Upper lobe of left lung (tissue), 6 donors: ENCODE measurements around the gene ZNF597. TPM values are rescaled to one million over a fixed set of nuclear protein-coding genes. Genes with fewer than 3 reads are reported as not detected.

Experiments used
- ATAC-seq, 2 donors: fragments of 200-7000 bp; cut with Tn5 transposase; one replicate each; pipeline ENCODE4 v1.9.1; 2022; ENCODE audit warnings: mild to moderate bottlenecking in 2 of 2, moderate library complexity in 2 of 2; ENCODE audit not compliant: low FRiP score in 2 of 2
- DNase-seq, 2 donors: peaks; one replicate each; pipeline ENCODE4 v3.0.0-alpha.2; 2019 to 2020
- H3K27ac ChIP-seq, 4 donors: fragments of 200-600 bp; sonication (generic); one replicate each; pipeline ENCODE4 v1.5.1; 2016 to 2019
- H3K27me3 ChIP-seq, 4 donors: fragments of 200-600 bp; sonication (generic); one replicate each; pipeline ENCODE4 v1.5.1; 2017 to 2019
- H3K36me3 ChIP-seq, 4 donors: fragments of 200-600 bp; sonication (generic); one replicate each; pipeline ENCODE4 v1.5.1; 2016 to 2019
- H3K4me1 ChIP-seq, 4 donors: fragments of 200-600 bp; sonication (generic); one replicate each; pipeline ENCODE4 v1.5.1; 2018 to 2019
- H3K4me3 ChIP-seq, 4 donors: fragments of 200-600 bp; sonication (generic); one replicate each; pipeline ENCODE4 v1.5.1; 2017 to 2019; ENCODE audit warnings: mild to moderate bottlenecking in 2 of 4, moderate library complexity in 1 of 4
- H3K9me3 ChIP-seq, 4 donors: fragments of 200-600 bp; sonication (generic); one replicate each; pipeline ENCODE4 v1.5.1; 2018 to 2019
- EP300 ChIP-seq, 4 donors: sonication (generic); formaldehyde crosslinking; IDR thresholded peaks; one replicate each; pipeline ENCODE4 v1.5.1; 2017; ENCODE audit warnings: antibody characterized with exemption in 4 of 4, control low read depth in 2 of 4
- POLR2A ChIP-seq, 4 donors: fragments of 450-650 bp; IDR thresholded peaks; one replicate each; pipeline ENCODE4 v1.5.1; 2016 to 2017; ENCODE audit warnings: antibody characterized with exemption in 4 of 4, mild to moderate bottlenecking in 2 of 4
- POLR2AphosphoS5 ChIP-seq, 2 donors: sonication (generic); formaldehyde crosslinking; IDR thresholded peaks; one replicate each; pipeline ENCODE4 v1.5.1; 2017; ENCODE audit warnings: antibody characterized with exemption in 2 of 2
- WGBS, 2 donors: methylation state at CpG; one replicate each; pipeline ENCODE4 v1.1.5; 2017 to 2018; 5-methylcytosine and 5-hydroxymethylcytosine counted together
- total RNA-seq, 6 donors: library from RNA; depleted of rRNA in 4 of 6; stranded (reverse); fragments of >200 nt in 4 of 6; gene quantifications; one replicate each; pipeline versions ENCODE4 v1.1.0 to v1.2.1, GENCODE V29; 2016 to 2021
- TF ChIP-seq, protein P1 (sequence below), 6 experiments: fragments of 450-650 bp in 4 of 6; fragments of 200-600 bp in 2 of 6; sonication (generic) in 2 of 6; IDR thresholded peaks; one replicate each; pipeline ENCODE4 v1.5.1; 2016 to 2019; ENCODE audit warnings: antibody characterized with exemption in 6 of 6
- donor health status: DM: no; HTN: no; CAD: no; lungs with moderate emphysema.
- donor health status: DM: no; HTN: yes; CAD: no; lungs with severe emphysema.

The ZNF597 gene
- total RNA-seq, 6 donors from 2014 or later, result 0.78 to 7.7 (median 4.6) TPM

DNA sequence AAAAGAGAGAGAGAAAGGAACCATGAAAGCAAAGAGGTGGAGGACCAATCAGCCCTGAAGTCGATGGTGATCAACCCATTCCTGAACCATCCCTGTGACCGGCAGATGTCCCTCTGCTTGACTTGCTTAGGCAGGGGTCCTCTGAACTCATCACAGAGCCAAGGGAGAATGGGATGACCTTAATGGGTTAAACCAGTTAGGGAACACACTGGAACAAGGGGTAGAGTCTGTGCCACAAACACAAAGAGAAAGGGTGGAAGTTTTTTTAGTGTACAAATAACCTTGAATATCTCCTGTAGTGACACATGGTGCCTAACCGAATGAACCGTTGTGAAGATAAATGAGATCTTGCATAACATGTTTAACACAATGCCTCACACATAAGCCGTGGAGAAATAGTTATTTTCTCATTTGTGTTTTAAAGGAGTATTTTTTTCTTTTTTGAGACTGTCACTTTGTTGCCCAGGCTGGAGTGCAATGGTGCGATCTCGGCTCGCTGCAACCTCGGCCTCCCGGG, 11.4 kb upstream of the ZNF597 start:
- Histone ChIP-seq H3K4me3 (no peak overlapping the region), H3K4me1 (peaks cover 22 to 30% (median 23%) of the 10 kb centered on the region in 4 donors)
- 80 to 85% methylated on average over 10 of the region's 10 CpGs for WGBS, 2 donors

DNA sequence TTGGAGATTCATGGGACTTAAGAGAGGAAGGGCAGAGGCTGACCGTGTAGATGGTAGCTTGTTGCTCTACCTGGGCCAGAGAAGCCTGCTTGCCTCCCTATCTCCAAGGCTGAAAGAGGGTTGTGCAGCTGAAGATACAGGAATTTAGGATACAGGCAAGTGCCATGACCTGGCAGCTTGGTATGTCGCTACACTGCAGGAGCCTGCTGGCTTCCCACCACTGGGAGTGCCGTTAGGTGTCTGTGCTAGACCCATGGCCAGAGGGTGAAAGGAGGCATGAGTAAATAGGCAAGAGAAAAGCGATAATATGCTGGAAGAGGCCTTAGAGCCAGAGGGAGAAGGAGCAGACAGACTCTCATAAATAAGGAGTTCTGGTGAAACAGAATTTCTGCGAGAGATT, 10.8 kb upstream of the ZNF597 start:
- H3K4me3 ChIP-seq, result no peak overlapping the region
- peaks cover 16 to 24% (median 17%) of the 10 kb centered on the region in 4 donors for H3K4me1 ChIP-seq
- ATAC-seq (no peak), DNase-seq (no peak)
- H3K27ac ChIP-seq, result no peak overlapping the region
- WGBS, 2 donors, result 85 to 90% methylated on average over 5 of the region's 5 CpGs
- H3K27me3 ChIP-seq, result no peaks in the 10 kb centered on the region
- H3K36me3 ChIP-seq, result peaks cover 0 to 8% (median 2%) of the 10 kb centered on the region in 4 donors
- TF ChIP-seq EP300 (IDR thresholded peaks at IDR 0.05) (no peak), POLR2AphosphoS5 (IDR thresholded peaks at IDR 0.05) (no peak), POLR2A (IDR thresholded peaks at IDR 0.05) (no peak)
- TF ChIP-seq, protein P1, sequence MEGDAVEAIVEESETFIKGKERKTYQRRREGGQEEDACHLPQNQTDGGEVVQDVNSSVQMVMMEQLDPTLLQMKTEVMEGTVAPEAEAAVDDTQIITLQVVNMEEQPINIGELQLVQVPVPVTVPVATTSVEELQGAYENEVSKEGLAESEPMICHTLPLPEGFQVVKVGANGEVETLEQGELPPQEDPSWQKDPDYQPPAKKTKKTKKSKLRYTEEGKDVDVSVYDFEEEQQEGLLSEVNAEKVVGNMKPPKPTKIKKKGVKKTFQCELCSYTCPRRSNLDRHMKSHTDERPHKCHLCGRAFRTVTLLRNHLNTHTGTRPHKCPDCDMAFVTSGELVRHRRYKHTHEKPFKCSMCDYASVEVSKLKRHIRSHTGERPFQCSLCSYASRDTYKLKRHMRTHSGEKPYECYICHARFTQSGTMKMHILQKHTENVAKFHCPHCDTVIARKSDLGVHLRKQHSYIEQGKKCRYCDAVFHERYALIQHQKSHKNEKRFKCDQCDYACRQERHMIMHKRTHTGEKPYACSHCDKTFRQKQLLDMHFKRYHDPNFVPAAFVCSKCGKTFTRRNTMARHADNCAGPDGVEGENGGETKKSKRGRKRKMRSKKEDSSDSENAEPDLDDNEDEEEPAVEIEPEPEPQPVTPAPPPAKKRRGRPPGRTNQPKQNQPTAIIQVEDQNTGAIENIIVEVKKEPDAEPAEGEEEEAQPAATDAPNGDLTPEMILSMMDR (IDR thresholded peaks at IDR 0.05), result no peak
- H3K9me3 ChIP-seq, result no peaks in the 10 kb centered on the region

More for the DNA sequence above, 11.4 kb upstream of the ZNF597 start:
- Histone ChIP-seq H3K36me3 (peaks cover 0 to 4% (median 0%) of the 10 kb centered on the region in 4 donors), H3K27me3 (no peaks in the 10 kb centered on the region), H3K27ac (no peak overlapping the region), H3K9me3 (no peaks in the 10 kb centered on the region)
- no peak for TF ChIP-seq POLR2A (IDR thresholded peaks at IDR 0.05)
- no peak for TF ChIP-seq EP300 (IDR thresholded peaks at IDR 0.05)
- no peak for TF ChIP-seq POLR2AphosphoS5 (IDR thresholded peaks at IDR 0.05)
- TF ChIP-seq, protein P1 (IDR thresholded peaks at IDR 0.05), result no peak
- ATAC-seq (no peak), DNase-seq (no peak)

DNA sequence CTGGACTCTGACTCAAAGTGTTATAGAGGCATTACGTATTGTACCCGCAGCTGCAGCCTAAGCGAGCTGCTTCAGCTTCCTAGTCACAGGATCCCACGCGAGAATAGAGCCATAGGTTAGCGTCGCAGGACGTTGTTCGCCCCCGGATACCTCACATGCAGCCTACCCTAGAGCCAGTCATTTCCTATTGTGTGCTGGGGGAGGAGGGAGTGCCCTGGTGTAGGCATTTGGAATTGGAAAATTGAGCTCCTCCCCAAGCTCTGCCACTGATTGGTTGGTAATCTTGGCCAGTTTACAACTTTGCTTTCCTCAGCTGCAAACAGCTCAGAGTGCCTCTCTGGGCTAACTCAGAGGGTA, 706 bp upstream of the ZNF597 start:
- 34 to 52% methylated on average over 5 to 10 of the region's 10 CpGs for WGBS, 2 donors

DNA sequence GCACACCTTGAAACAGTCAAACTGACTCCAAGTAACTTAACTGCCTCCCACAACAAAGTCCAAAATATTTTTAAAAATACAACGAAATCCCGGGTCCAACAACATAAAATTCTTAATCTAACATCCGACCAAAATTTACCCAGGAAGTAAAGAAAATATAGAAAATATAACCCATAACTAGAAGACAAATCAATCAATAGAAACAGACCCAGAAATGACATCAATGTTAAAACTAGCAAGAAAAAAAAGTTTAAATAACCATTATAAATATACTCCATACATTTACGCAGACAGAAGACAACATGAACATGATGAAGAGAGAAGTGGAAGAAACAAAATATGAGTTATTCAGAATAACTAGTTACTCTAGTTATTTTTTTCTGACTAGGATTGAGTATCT, 3.7 kb downstream of the ZNF597 start:
- Histone ChIP-seq H3K36me3 (peaks cover 0 to 34% (median 8%) of the 10 kb centered on the region in 4 donors), H3K4me3 (no peak overlapping the region)
- ATAC-seq, result no peak

More for the DNA sequence above, 706 bp upstream of the ZNF597 start:
- Histone ChIP-seq H3K9me3 (peaks cover 3 to 10% (median 7%) of the 10 kb centered on the region in 4 donors), H3K36me3 (peaks cover 0 to 26% (median 4%) of the 10 kb centered on the region in 4 donors), H3K27me3 (no peaks in the 10 kb centered on the region), H3K4me1 (peaks cover 4 to 10% (median 8%) of the 10 kb centered on the region in 4 donors), H3K27ac (peak overlapping the region; percentile 82 to 85 (median 84)), H3K4me3 (peak overlapping the region; percentile 12 to 80 (median 71))
- ATAC-seq, result peak; percentile 74 to 87
- TF ChIP-seq POLR2AphosphoS5 (IDR thresholded peaks at IDR 0.05) (peak; percentile 15 to 22), EP300 (IDR thresholded peaks at IDR 0.05) (no peak), POLR2A (IDR thresholded peaks at IDR 0.05) (peak in 2 of 4 donors; percentile 19 to 60)
- TF ChIP-seq, protein P1 (IDR thresholded peaks at IDR 0.05), result peak in 1 of 6 experiments; percentile 28
- no peak for DNase-seq

More for the DNA sequence above, 3.7 kb downstream of the ZNF597 start:
- H3K27me3 ChIP-seq, result no peaks in the 10 kb centered on the region
- H3K9me3 ChIP-seq, result peaks cover 3 to 14% (median 9%) of the 10 kb centered on the region in 4 donors
- no peak for DNase-seq
- H3K4me1 ChIP-seq, result peaks cover 4 to 6% (median 5%) of the 10 kb centered on the region in 4 donors
- H3K27ac ChIP-seq, result no peak overlapping the region
- 88 to 93% methylated on average over 4 of the region's 4 CpGs for WGBS, 2 donors
- TF ChIP-seq, protein P1 (IDR thresholded peaks at IDR 0.05), result no peak
- no peak for TF ChIP-seq POLR2A (IDR thresholded peaks at IDR 0.05)
- no peak for TF ChIP-seq EP300 (IDR thresholded peaks at IDR 0.05)
- no peak for TF ChIP-seq POLR2AphosphoS5 (IDR thresholded peaks at IDR 0.05)
